ENCODE results near the gene SKP2.
"Not testable (repeated sequence)": the region's sequence is repeated elsewhere in the genome, so short reads cannot be mapped to it uniquely, and the experiment has no call there.

SKP2 gene

DNA sequence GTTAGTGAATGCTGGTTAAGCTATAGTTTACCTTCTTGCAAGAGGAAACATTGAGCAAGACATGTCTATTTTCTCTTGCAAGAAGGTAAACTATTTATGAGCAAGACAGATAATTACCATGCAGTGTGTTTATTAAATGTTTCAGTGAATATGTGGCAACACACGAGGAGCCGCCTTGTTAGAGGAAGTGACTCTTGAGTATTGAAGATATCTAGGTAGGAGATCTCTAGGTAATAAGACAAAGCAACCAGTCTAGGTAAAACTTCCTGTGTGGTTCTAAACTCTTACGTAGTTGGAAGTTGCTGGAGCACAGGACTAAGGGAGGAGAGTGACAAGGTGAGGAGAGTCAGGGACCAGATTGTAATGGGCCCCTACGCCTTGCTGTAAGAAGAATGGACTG, 16.8 kb downstream of the SKP2 start:
- H3K4me3 Mint-ChIP-seq: no peak overlapping the region
- no peaks in the 10 kb centered on the region for H3K9me3 Mint-ChIP-seq
- intact Hi-C loops (cut with micrococcal nuclease): no loop called here
- H3K36me3 Mint-ChIP-seq (ENCODE audit: low read depth): peaks cover 84% of the 10 kb centered on the region
- H3K27ac Mint-ChIP-seq: no peak overlapping the region
- no peaks in the 10 kb centered on the region for H3K27me3 Mint-ChIP-seq
- peaks cover 6% of the 10 kb centered on the region for H3K4me1 Mint-ChIP-seq (ENCODE audit: low read depth)

- Mint-ChIP-seq H3K9me3 (no peaks in the 10 kb centered on the region), H3K4me3 (no peak overlapping the region), H3K4me1 (ENCODE audit: low read depth) (peaks cover 6% of the 10 kb centered on the region), H3K27ac (no peak overlapping the region), H3K36me3 (ENCODE audit: low read depth) (peaks cover 91% of the 10 kb centered on the region), H3K27me3 (no peaks in the 10 kb centered on the region)
- intact Hi-C loops (cut with micrococcal nuclease): loop anchor here (10.0 kb wide), 1 partner anchor 134 kb away; the partner anchor contains the start of gene RANBP3L
Observed at GRCh38 chr5:36170832-36171424, 19.0 kb downstream of the SKP2 start.

- Mint-ChIP-seq H3K4me1 (ENCODE audit: low read depth) (no peaks in the 10 kb centered on the region), H3K36me3 (ENCODE audit: low read depth) (peaks cover 75% of the 10 kb centered on the region), H3K27me3 (no peaks in the 10 kb centered on the region), H3K9me3 (no peaks in the 10 kb centered on the region), H3K27ac (no peak overlapping the region), H3K4me3 (no peak overlapping the region)
- intact Hi-C loops (cut with micrococcal nuclease): loop anchor here (10.0 kb wide), 1 partner anchor 132 kb away; the partner anchor contains the start of gene RANBP3L
Observed at GRCh38 chr5:36172599-36172998, 20.7 kb downstream of the SKP2 start.

DNA sequence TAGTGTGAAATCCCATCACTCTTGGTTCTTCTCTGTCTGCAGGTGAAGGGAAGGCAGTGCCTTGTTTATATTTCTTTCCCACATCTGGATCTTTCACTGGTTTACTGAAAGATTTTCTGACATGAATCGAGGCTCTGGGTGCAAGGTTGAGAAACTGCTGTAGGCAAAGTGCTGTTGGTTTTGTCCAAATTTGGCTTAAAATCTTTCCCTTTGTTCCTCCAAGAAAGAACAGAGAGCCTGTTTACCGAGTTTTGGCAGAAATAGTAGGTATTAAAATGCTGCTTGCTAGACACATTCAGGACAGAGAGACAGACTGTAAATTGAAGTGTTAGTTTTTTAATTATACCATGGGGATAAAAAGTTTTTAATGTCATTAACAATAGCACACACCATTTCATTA, 21.5 kb downstream of the SKP2 start:
- Mint-ChIP-seq H3K9me3 (no peaks in the 10 kb centered on the region), H3K4me1 (ENCODE audit: low read depth) (no peaks in the 10 kb centered on the region), H3K36me3 (ENCODE audit: low read depth) (peaks cover 69% of the 10 kb centered on the region), H3K27me3 (no peaks in the 10 kb centered on the region), H3K4me3 (no peak overlapping the region), H3K27ac (no peak overlapping the region)
- intact Hi-C loops (cut with micrococcal nuclease): loop anchor here (10.0 kb wide), 1 partner anchor 131 kb away; the partner anchor contains the start of gene RANBP3L

DNA sequence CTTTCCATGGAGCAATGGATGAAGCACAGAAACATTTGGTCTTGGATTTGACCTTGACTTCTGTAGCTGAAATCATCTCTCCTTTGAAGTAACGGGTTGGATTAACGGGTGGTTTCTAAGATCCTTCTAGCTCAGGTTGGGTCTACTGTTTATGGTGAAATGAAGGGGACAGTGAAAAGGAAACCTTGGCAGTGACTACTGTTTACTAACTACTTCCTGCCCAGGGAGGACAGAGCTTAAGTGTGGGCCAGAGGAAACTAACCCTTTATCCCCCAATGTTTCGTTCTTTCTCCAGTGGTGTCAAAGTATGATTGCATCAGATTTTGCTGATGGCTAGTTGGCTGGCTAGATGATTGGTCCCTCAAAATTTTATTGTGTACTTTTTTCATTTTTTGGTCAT, 22.2 kb downstream of the SKP2 start:
- Mint-ChIP-seq H3K27ac (no peak overlapping the region), H3K4me3 (no peak overlapping the region), H3K27me3 (no peaks in the 10 kb centered on the region), H3K4me1 (ENCODE audit: low read depth) (no peaks in the 10 kb centered on the region), H3K36me3 (ENCODE audit: low read depth) (peaks cover 67% of the 10 kb centered on the region), H3K9me3 (no peaks in the 10 kb centered on the region)
- intact Hi-C loops (cut with micrococcal nuclease): loop anchor here (10.0 kb wide), 1 partner anchor 131 kb away; the partner anchor contains the start of gene RANBP3L

DNA sequence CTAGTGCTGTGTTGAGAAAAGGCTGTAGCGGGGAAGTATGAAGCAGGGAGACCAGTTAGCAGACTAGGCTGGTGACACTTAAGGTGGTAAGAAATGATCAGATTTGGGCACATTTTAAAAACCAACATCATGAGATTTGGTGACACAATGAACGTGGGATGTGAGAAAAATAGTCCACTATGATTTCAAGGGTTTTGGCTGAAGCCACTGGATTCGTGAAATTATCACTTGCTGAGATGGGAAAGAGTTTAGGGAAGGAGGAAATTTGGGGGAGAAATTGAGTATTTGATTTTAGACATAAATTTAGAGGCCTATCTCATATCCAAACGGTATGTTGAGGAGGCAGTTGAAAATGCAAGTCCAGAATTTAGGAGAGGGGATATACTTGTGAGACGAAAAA, 23.1 kb downstream of the SKP2 start:
- intact Hi-C loops (cut with micrococcal nuclease): loop anchor here (10.0 kb wide), 1 partner anchor 130 kb away; the partner anchor contains the start of gene RANBP3L
- Mint-ChIP-seq H3K4me3 (no peak overlapping the region), H3K27ac (no peak overlapping the region), H3K36me3 (ENCODE audit: low read depth) (peaks cover 67% of the 10 kb centered on the region), H3K4me1 (ENCODE audit: low read depth) (no peaks in the 10 kb centered on the region), H3K27me3 (no peaks in the 10 kb centered on the region), H3K9me3 (no peaks in the 10 kb centered on the region)

DNA sequence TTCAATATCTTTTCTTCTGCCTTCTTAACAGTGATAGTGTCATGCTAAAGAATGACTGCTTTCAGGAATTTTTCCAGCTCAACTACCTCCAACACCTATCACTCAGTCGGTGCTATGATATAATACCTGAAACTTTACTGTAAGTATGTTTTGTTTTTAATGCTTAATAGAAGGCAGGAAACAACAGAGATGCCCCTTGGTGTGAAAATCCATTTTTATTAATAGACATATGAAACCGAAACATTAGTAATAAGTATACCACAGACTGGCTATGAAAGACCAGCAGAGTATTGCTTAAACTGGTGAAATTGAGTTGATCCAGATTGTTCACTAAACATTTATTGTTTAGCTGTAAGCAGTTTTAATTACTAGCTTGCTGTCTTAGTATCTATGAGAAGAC, 25.2 kb downstream of the SKP2 start:
- intact Hi-C loops (cut with micrococcal nuclease): loop anchor here (10.0 kb wide), 1 partner anchor 128 kb away; the partner anchor contains the start of gene RANBP3L
- Mint-ChIP-seq H3K27ac (no peak overlapping the region), H3K27me3 (no peaks in the 10 kb centered on the region), H3K4me3 (no peak overlapping the region), H3K4me1 (ENCODE audit: low read depth) (no peaks in the 10 kb centered on the region), H3K9me3 (no peaks in the 10 kb centered on the region), H3K36me3 (ENCODE audit: low read depth) (peaks cover 72% of the 10 kb centered on the region)

DNA sequence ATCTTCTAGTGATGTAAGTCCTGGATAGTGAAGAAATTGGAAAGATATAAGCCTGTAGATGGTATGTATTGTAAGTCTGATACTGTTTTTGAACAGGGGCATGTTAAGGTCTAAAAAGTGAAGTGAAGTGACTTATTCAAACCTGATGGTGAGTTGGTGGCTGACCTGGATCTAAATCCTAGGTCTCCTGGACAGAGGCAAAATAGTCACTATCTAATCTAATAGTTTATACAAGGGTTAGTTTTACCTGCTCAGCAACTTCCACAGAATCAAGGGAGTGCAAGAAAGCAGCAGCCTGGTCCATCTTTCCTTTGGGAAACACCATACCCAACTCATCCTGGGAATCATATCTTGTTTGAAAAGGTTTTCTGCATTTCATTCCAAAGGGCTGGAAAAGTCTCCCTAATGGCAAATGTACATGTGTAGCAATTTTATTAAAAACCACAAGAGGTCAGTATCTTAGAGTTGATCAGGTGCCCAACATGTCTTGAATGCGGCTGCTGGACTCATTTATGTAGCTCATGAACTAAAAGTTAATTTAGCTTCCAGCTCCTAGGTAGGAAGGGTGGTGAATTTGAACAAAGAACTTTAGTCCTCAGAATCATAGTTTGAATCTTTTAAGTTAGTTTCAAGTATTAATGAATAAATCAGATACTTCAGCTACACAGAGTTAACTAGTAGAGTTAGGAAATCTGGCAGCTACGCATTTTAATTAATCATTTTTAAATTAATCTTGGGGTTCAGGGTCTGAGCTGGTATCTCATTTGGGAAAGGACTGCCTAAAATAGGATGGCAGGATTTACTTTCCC, 26.0 kb downstream of the SKP2 start:
- H3K4me3 Mint-ChIP-seq: no peak overlapping the region
- H3K4me1 Mint-ChIP-seq (ENCODE audit: low read depth): no peaks in the 10 kb centered on the region
- no peak overlapping the region for H3K27ac Mint-ChIP-seq
- no peaks in the 10 kb centered on the region for H3K27me3 Mint-ChIP-seq
- intact Hi-C loops (cut with micrococcal nuclease): loop anchor here (10.0 kb wide), 1 partner anchor 127 kb away; the partner anchor contains the start of gene RANBP3L
- H3K36me3 Mint-ChIP-seq (ENCODE audit: low read depth): peaks cover 72% of the 10 kb centered on the region
- no peaks in the 10 kb centered on the region for H3K9me3 Mint-ChIP-seq

DNA sequence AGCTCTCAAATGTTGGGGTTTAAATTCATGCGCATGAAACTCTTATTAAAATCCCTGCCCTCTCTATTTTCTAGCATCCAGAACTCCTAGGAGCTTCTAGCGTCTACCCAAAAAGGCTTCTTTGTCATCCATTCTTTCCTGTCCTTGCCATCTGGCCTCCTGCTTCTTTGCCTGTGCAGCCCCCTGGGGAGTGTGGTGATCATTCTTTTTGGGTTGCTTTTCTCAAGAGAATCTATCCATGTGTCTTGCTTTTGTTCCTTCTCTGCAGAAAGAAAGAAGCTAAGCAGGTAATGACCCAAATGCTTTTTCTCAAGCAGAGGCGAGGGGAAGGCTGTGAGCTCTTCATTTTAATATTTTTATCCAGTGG, 26.6 kb downstream of the SKP2 start:
- H3K27me3 Mint-ChIP-seq: no peaks in the 10 kb centered on the region
- no peak overlapping the region for H3K4me3 Mint-ChIP-seq
- no peak overlapping the region for H3K27ac Mint-ChIP-seq
- H3K36me3 Mint-ChIP-seq (ENCODE audit: low read depth): peaks cover 72% of the 10 kb centered on the region
- intact Hi-C loops (cut with micrococcal nuclease): loop anchor here (10.0 kb wide), 1 partner anchor 126 kb away; the partner anchor contains the start of gene RANBP3L
- H3K4me1 Mint-ChIP-seq (ENCODE audit: low read depth): no peaks in the 10 kb centered on the region
- no peaks in the 10 kb centered on the region for H3K9me3 Mint-ChIP-seq

GRCh38 chr5:36179950-36180349, 28.0 kb downstream of the SKP2 start:
- H3K27ac Mint-ChIP-seq: no peak overlapping the region
- no peaks in the 10 kb centered on the region for H3K9me3 Mint-ChIP-seq
- no peaks in the 10 kb centered on the region for H3K4me1 Mint-ChIP-seq (ENCODE audit: low read depth)
- peaks cover 67% of the 10 kb centered on the region for H3K36me3 Mint-ChIP-seq (ENCODE audit: low read depth)
- intact Hi-C loops (cut with micrococcal nuclease): loop anchor here (10.0 kb wide), 1 partner anchor 125 kb away; the partner anchor contains the start of gene RANBP3L
- H3K4me3 Mint-ChIP-seq: no peak overlapping the region
- H3K27me3 Mint-ChIP-seq: no peaks in the 10 kb centered on the region

DNA sequence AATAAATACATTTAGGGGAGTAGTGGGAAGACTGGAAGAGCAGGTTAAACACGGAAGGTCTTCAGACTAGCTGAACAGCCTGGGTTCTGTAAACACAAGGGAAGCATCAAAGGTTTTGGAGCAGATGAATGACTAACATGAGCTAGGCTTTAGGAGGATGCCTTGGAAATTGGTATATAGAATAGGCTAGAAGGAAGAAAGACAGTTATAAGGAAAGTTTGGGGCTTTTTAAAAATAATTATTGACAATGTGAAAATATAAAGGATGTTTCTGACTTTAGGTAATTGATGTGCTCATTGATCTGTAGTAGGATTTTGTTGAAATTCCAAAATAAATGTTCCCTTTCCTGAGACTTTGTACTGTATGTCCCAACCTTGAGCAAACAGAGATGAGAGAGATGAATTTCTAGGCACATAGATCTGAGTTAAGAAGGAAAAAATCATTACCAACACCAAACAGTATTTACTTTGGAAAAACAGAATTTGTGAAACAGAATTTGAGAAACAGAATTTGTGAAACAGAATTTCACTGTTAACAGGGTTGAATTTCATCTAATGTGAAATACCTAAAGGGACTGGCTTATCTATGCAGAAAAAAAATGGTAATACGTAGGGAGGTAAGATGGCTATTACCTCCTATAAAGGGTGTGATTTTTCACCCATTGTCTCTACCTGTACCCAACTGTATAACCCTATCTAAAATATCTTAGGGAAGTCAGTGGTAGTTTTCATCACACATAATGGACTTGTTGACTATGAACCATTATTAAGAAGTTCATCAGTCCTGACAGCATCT, 28.8 kb downstream of the SKP2 start:
- Mint-ChIP-seq H3K4me1 (ENCODE audit: low read depth) (no peaks in the 10 kb centered on the region), H3K27me3 (no peaks in the 10 kb centered on the region), H3K36me3 (ENCODE audit: low read depth) (peaks cover 61% of the 10 kb centered on the region), H3K9me3 (no peaks in the 10 kb centered on the region), H3K4me3 (no peak overlapping the region), H3K27ac (no peak overlapping the region)
- intact Hi-C loops (cut with micrococcal nuclease): no loop called here

GRCh38 chr5:36181774-36182173, 29.9 kb downstream of the SKP2 start:
- H3K36me3 Mint-ChIP-seq (ENCODE audit: low read depth): peaks cover 62% of the 10 kb centered on the region
- H3K27me3 Mint-ChIP-seq: no peaks in the 10 kb centered on the region
- H3K4me3 Mint-ChIP-seq: no peak overlapping the region
- no peaks in the 10 kb centered on the region for H3K9me3 Mint-ChIP-seq
- intact Hi-C loops (cut with micrococcal nuclease): no loop called here
- H3K27ac Mint-ChIP-seq: no peak overlapping the region
- no peaks in the 10 kb centered on the region for H3K4me1 Mint-ChIP-seq (ENCODE audit: low read depth)

DNA sequence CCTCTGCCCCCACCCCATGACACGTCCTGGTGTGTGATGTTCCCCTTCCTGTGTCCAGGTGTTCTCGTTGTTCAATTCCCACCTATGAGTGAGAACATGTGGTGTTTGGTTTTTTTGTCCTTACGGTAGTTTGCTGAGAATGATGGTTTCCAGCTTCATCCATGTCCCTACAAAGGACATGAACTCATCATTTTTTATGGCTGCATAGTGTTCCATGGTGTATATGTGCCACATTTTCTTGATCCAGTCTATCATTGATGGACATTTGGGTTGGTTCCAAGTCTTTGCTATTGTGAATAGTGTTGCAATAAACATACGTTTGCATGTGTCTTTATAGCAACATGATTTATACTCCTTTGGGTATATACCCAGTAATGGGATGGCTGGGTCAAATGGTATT, 32.5 kb downstream of the SKP2 start:
- H3K27ac Mint-ChIP-seq; H3K4me3 Mint-ChIP-seq; H3K27me3 Mint-ChIP-seq; intact Hi-C loops (cut with micrococcal nuclease); H3K4me1 Mint-ChIP-seq (ENCODE audit: low read depth): not testable (repeated sequence)
- peaks cover 16% of the 10 kb centered on the region for H3K9me3 Mint-ChIP-seq
- H3K36me3 Mint-ChIP-seq (ENCODE audit: low read depth): peaks cover 77% of the 10 kb centered on the region

- no peaks in the 10 kb centered on the region for H3K4me1 Mint-ChIP-seq (ENCODE audit: low read depth)
- H3K36me3 Mint-ChIP-seq (ENCODE audit: low read depth): peaks cover 69% of the 10 kb centered on the region
- H3K4me3 Mint-ChIP-seq: no peak overlapping the region
- intact Hi-C loops (cut with micrococcal nuclease): no loop called here
- no peak overlapping the region for H3K27ac Mint-ChIP-seq
- H3K9me3 Mint-ChIP-seq: peaks cover 17% of the 10 kb centered on the region
- no peaks in the 10 kb centered on the region for H3K27me3 Mint-ChIP-seq
Observed at GRCh38 chr5:36193746-36194145, 41.8 kb downstream of the SKP2 start.
